MM.1S (cell line): Measurements from ENCODE around the gene XRCC5.

Experiments
- CTCF ChIP-seq: fragments of 300-600 bp; sonication (generic); IDR thresholded peaks from 2 replicates; pipeline ENCODE4 v1.5.1; 2016; ENCODE audit warnings: antibody characterized with exemption, low read length, mixed read lengths
- EZH2 ChIP-seq: fragments of 300-600 bp; sonication (generic); optimal IDR thresholded peaks from 2 replicates; pipeline ENCODE3; 2017; ENCODE audit warnings: low read depth, mild to moderate bottlenecking, antibody characterized with exemption, low read length, mixed read lengths
- EZH2phosphoT487 ChIP-seq: fragments of 300-600 bp; sonication (generic); IDR thresholded peaks from 2 replicates; pipeline ENCODE4 v1.6.1; 2018; ENCODE audit warnings: antibody characterized with exemption, low read length

GRCh38 chr2:216192181-216192580, 83.0 kb downstream of the XRCC5 start:
- TF ChIP-seq CTCF (no peak), EZH2 (no peak), EZH2phosphoT487 (no peak)
